ENCODE measurements around the gene GALNT1.

Gene GALNT1

DNA sequence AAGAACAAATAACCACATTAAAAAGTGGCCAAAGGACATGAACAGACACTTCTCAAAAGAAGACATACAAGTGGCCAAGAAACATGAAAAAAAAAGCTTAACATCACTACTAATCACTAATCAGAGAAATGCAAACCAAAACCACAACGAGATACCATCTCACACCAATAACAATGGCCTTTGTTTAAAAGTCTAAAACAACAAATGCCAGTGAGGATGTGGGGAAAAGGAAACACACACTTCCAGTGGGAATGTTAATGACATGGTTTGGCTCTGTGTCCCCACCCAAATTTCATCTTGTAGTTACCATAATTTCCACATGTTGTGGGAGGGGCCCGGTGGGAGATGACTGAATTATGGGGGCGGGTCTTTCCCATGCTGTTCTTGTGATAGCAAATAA is 147.1 kb downstream of the GALNT1 start:
- DNase-seq = no peak

DNA sequence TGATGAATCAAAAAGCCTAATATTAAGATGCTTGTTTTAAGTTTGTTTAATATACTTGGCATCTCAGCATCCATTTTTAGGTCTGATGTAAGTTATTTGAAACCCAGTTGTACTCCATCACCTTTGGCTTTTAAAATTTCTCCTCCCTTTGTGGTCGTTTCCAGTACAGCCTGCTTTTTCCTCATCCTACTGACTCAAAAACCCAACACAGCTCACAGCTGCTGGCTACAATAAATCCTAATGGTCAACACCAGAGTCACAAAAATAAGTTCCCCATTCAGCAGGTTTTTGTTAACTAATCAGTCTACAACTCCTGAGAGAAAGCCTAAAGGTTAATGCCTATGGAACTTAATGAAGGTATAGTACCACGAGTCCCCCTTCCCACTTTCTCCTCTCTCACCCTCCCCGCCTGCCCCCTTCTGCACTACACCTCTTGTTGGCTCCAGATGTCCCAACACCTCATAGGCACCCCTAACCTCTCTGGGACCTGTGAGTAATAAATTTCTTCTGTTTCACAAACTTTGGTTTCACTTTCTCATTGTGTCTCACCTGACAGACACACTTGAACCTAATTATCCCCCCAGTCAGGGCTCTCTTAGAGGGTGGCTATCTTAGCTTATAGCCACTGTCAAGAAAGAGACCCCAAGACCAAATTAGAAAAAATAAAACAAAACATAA is 148.6 kb downstream of the GALNT1 start:
- DNase-seq = no peak

DNA sequence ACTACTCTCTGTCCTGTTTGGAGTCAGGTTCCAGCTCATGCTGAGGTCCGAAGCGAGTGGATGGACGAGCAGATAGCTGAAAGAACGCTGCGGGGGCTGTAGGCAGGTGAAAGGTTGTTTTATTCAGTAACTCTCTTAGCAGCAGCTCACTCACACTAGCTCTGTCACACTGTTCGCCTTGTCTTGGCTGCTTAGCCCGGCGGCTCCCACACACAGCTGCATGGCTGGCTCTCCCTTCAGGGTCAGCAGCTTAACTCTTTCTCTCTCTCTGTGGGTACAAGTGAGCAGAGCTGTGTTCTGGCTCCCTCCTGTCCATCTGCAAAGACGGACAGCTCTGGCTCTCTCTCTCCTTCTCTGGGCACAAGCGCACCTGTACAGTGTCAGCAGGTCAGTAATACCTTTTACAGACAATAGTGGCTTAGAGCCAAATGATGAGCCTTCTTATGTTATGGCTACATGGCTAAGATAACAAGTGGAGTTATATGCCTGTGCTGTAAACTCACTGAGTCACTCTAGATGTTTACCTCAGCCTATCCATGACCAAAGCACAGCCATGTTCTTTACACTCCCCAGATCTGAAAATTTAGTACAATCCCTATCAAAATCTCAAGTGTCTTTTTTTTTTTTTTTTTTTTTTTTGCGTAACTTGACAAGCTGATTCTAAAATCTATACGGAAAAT is 149.3 kb downstream of the GALNT1 start:
- no peak for DNase-seq

DNA sequence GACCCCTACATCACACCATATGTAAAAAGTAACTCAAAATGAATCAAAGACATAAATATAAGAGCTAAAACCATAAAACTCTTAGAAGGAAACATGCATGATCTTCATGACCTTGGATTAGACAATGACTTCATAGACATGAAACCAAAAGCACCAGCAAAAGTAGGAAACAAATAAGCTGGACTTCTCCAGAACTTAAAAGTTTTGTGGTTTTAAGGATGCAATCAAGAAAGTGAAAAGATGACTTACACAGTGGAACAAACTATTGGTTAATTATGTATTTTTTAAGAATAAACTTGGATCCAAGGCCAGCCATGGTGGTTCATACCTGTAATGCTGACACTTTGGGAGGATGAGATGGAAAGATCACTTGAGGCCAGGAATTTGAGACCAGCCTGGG is 150.2 kb downstream of the GALNT1 start:
- no peak for DNase-seq

DNA sequence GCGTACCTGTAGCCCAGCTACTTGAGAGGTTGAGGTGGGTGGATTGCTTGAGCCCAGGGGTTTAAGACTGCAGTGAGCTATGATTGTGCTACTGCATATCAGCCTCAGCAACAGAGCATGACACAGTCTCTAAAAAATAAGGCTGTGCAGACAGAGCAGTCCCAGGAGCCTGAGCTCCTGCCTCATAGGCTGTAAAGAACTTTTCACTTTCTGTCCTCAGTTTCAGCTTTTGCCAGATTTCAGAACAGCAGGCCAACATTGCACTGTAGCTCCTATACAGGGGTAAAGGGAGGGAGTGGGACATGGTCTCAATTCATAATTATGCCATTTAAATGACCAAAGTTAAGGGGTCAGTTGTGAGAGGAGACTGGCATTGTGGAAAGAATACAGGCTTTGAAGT is 150.6 kb downstream of the GALNT1 start:
- DNase-seq = no peak

DNA sequence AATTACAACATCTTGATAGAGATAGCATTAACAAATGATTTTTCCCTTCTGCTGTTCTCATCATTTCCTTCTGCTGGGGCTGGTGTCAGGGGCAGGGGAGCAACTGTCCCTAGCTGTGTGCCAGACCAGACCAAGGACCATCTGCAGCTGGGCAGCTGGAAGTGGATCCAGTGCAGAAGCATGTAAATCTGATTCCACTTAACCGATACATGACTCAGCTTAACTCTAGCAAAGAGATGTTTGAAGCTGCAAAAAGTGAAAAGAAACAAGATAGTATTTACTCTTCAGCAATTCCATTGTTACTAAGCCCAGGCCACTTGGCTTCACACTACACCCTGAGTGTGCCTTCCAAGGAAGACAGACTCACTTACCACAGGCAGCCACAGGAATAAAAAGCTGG is 151.1 kb downstream of the GALNT1 start:
- DNase-seq = no peak

DNA sequence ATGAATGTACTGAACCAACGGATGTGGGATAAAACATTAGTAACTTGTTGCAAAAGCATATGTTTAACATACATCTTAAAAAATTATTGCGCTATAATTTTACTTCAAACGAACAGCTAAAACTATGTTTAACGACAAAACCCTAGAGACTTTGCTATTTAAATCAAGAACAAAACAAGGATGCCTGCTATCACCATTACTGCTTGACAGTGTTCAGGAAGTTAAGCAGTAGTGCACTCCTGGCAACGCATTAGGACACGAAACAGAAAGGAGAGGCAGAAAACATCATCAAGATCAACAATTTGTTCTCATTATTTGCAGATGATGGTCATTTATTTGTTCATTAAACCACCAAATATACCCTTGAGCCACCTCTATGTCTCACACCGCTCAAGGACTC is 151.9 kb downstream of the GALNT1 start:
- no peak for DNase-seq

DNA sequence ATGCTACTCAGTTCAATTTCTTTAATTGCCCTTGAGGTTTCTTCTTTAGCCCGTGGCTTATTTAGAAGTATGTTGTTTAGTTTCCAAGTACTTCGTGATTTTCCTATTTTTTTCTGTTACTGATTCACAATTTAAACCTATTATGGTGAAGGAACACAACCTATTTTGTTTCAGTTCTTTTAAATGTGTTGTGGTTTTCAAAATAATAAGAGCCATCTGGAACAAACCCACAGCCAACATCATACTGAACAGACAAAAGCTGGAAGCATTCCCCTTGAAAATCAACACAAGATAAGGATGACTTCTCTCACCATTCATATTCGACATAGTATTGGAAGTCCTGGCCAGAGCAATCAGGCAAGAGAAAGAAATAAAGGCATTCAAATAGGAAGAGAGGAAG is 155.2 kb downstream of the GALNT1 start:
- no peak for DNase-seq

DNA sequence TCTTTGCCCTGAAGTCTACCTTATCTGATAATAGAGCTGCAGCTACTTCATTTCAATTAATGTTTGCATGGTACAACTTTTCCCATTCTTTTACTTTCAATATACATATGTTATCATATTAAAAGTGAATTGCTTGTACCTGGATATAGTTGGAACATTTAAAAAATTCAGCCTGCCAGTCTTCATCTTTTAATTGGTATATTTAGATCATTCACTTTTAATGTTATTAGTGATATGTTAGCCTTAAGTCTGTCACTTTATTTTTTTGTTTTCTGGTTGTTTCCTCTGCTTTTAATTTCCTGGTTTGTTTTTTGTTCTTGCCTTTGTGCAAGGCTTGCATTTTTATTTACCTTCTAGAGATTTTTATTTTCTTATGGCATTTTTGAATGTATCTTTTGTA is 158.2 kb downstream of the GALNT1 start:
- no peak for DNase-seq

DNA sequence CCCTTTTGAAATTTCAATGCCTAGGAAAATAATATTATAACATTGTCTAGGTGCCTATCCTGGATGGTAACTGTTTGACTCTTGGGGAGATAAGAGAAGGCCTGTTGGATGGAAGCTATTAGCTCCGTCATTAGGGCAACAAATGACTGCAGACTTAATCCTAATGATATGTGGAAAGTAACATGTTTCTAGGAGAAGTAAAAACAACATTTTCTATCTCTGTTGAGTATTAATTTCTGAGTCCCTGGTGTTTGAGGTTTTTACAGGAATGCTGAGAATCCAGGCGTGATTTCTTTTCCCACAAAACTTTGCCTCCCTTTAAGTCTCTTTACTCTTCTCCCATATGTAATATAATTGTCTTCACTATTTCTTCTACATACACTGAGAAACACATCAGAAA is 159.1 kb downstream of the GALNT1 start:
- no peak for DNase-seq

DNA sequence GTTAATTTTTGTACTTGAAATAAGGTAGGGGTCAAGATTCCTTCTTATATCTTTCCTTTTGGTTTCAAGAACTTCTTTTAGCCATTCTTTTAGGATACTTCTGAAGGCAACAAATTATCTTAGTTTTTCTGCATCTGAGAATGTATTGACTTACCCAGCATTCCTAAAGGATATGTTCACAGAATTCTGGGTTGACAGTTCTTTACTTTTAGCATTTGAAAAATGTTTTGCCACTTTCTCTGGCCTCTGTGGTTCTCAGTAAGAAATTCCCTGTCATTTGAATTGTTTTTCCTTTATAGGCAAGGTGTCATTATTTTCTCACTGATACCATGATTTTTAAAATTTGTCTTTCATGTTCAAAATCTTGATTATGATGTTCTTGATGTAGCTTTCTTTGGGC is 162.4 kb downstream of the GALNT1 start:
- no peak for DNase-seq

DNA sequence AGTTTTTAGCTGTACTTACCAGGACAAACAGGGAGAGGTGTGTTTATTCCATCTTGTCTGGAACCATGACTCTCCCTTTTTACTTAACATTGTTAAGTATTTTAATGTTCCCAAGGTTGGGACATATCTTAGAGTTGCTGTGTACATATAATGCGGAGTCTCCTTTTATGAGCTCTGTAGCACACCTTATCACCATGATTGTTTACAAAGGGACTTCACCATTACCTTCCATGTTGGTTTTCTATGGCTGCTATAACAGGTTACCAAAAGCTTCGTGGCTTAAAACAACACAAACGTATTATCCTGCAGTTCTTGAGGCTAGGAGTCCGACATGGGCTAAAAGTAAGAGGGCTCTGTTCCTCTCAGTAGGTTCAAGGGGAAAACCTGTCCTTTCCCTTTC is 164.3 kb downstream of the GALNT1 start:
- DNase-seq = no peak

DNA sequence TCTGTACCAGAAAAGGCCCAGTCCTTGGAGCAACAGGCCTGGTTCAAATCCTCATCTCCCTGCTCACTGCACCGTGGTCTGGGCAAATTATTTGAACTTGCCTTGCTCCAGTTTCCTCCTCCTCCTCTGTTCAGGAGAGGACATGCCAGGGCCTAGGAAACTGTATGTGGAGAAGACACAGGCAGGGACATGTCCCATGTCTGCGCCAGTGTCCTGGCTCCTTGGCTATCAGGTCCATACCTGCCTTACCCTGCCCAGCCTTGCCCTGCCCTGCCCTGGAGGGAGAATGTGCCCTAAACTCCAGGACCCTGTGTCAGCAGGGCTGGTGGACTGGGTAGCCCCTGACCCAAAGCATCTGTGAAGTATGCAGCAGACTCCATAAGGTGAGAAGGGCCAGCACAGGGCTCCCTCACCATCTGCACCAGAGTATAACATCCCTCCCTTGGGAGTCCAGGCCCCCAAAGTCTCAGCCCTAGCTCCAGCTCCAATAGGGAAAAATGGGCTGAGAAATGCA is 165.3 kb downstream of the GALNT1 start:
- no peak for DNase-seq

DNA sequence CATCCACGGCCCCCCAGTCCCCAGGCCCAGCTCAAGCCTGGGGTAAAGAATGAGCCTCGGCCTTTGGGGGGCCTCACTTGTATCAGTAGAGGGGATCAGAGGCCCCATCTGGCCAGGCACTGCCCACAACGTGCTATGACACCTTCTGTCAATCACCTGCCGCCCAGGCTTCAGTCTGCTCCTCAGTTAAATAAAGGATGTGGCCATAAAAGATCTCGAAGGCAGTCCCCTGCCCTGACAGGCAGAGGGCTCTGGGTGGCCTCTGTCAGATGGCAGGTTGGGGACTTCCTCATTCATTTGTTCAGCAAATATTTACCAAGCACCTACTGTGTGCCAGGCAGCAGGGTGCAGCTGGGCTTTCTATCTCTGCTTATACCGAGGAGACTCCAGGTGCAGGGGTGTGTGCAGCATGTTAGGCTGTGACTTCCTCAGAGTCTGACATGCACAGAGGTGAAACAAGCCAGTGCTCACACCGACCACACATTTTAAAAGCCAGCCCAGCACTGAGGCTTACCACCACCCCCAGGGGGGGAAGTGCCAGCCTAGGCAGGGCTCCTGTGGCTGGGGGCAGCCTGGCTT is 166.4 kb downstream of the GALNT1 start:
- no peak for DNase-seq

DNA sequence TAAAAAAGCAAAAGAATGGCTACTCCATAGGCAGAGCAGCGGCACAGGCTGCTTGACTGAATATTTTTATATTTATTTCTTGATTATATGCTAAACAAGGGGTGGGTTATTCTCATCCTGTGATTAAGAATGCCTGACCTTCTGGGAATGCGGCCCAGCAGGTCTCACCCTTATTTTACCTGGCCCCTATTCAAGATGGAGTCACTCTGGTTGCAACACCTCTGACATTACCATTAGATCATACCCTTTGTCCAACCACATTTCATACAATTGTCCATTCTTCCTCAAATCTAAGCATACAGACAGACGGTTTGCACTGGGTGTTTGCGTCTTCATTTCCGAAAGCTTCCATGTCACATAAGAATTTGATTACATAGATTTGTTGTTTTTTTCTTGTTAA is 168.2 kb downstream of the GALNT1 start:
- DNase-seq = no peak

DNA sequence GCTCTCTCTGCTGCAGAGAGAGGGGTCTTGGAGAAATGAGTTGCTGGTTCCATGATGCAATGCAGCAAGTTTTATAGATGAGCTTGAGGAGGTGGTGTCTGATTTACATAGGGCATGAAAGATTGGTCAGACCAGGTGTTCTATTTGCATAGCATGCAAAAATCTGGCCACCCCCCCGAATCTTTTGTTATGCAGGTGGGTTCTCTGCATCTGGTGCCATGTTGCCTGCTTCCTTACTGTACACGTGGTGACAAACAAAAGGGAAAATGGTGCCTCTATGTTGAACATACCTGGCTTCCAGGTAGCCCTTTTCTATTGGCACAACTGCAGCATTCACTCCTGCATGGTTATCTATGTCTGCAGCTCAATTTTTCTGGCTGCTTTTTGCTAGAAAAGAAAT is 169.4 kb downstream of the GALNT1 start:
- no peak for DNase-seq

DNA sequence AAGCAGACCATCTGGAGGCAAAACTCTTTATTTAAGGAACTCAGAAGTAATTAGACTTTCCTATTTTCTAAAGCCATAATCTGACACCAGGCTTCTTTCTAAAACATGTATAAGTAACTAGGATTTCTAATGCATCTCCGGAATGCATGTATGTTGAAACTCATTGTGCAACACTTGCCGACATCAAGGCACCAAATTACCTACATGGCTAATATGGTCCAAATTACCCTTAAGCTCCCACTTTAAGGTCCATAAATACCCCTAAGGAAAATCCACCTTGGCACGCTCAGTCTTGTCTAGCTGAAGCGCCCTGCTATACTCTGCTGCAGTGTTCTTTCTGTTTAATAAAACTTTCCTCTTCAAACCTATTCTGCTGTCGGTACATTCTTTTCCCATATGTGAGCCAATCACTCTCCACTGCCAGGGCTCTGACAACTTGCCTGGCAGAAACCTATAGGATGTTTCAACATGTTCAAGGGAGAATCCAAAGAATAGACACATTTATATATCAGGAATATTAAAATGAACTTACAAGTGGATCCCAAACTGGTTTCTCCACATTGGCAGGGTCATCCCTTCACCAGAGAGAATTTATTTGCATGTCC is 171.9 kb downstream of the GALNT1 start:
- no peak for DNase-seq

DNA sequence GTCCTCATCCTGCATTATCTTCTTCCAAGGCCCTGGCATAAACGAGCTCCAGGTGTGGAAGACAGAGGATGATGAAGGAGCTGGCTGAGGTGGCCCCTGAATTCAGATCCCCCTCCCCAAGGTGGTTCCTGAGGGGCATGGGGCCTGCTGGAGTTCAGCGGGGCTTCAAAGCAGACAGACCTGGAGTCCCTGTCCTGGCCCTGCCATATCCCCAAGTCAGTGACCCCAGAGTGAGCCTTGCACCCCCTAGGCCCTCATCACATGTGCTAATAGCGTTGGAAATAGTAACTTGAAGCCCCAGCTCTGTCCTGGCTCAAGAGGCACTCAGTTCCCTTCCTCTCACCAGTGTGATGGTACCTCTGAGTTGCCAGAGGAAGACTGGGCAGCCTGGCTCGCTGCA is 172.9 kb downstream of the GALNT1 start:
- no peak for DNase-seq

DNA sequence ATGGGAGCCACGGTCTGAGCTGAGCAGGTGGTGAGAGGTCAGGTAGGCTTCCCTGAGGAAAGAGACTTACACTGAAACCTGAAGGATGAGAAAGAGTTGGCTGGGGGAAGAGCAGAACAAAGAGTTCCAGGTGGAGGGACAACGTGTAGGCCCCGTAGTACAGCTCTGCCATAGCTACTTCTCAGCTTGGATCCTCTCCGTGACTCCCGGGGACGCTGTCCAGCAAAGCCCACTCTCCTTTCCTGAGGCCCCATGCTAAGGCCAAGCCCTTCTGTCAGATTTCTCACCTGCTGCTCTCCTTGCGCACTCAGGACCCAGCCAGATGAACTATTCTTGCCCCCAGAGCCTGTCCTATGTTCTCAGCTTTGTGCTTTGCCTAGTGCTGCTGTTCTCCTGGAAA is 173.8 kb downstream of the GALNT1 start:
- no peak for DNase-seq

DNA sequence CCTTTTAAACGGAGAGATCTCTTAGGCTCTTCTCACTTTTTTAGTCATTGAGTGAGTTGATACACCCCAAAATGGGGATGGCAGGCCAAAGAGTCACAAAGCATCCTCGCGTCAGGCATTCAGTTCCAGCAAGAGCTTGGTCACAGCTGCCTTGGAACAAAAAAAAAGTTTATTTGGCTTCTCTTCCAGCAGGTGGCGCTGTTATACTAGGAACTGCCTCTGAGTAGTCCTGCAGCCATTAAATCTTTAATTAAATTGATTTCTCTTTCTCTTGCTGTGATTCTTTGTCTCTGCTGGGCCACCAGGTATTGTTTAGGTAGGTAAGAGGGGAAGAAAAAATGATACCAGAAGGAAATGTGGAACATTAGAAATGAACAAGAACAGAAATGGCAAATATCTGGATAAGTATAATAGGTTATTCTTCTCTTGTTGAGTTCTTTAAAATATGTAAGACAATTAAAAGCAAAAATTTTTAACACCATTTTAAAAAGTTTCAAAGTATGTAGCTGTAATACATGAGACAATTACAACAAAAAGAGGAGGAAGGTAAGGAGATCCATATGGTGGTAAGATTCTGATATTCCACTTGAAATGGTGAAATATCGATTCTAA is 175.1 kb downstream of the GALNT1 start:
- DNase-seq = peak; percentile 58

Data from CD4-positive, alpha-beta T cell treated with Interleukin-17A for 4 hours (primary cell).